PC-3 (cell line): ENCODE measurements around the gene KCNK10.

ENCODE experiments used
- EZH2 ChIP-seq: fragments of 300-600 bp; sonication (generic); IDR thresholded peaks from one replicate; pipeline ENCODE4 v1.6.1; 2017; ENCODE audit warnings: antibody characterized with exemption, mild to moderate bottlenecking, low read length; ENCODE audit not compliant: unreplicated experiment
- EZH2phosphoT487 ChIP-seq: fragments of 300-600 bp; sonication (generic); IDR thresholded peaks from 2 replicates; pipeline ENCODE4 v1.6.1; 2018; ENCODE audit warnings: mild to moderate bottlenecking, antibody characterized with exemption, low read length, borderline replicate concordance
- TF ChIP-seq, protein P1 (sequence below): fragments of 300-600 bp; sonication (generic); conservative IDR thresholded peaks from 2 replicates; pipeline ENCODE4 v1.5.1; 2017; ENCODE audit warnings: antibody characterized with exemption, low read depth, mild to moderate bottlenecking, low read length

DNA sequence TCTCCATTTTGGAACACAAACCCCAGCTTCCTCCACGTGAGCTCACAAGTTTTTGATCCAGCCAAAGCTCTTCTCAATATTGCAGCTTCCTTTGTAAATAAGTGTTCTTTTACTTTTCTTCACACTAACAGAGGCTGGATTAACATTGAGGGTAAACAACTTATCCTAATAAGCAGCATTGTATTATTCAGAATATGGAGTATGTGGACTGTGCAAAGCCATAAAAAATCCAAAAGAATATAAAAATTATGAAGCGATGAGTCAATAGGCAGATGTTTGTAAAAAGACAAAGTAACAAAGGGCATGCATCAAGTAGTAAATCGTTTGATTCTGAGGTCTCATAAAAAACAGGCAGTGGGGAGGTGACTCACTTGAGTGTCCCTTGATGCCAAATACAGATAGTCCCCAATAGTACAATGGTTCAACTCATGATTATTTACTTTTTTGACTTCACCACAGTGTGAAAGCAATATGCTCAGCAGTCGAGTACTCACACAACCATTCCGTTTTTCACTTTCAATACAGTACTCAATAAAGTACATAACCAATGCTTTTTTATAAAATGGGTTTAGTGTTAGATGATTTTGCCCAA, 23.1 kb upstream of the KCNK10 start:
- TF ChIP-seq, protein P1, sequence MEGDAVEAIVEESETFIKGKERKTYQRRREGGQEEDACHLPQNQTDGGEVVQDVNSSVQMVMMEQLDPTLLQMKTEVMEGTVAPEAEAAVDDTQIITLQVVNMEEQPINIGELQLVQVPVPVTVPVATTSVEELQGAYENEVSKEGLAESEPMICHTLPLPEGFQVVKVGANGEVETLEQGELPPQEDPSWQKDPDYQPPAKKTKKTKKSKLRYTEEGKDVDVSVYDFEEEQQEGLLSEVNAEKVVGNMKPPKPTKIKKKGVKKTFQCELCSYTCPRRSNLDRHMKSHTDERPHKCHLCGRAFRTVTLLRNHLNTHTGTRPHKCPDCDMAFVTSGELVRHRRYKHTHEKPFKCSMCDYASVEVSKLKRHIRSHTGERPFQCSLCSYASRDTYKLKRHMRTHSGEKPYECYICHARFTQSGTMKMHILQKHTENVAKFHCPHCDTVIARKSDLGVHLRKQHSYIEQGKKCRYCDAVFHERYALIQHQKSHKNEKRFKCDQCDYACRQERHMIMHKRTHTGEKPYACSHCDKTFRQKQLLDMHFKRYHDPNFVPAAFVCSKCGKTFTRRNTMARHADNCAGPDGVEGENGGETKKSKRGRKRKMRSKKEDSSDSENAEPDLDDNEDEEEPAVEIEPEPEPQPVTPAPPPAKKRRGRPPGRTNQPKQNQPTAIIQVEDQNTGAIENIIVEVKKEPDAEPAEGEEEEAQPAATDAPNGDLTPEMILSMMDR: no peak
- TF ChIP-seq EZH2: no peak
- TF ChIP-seq EZH2phosphoT487: no peak
